Chondrocyte (in vitro differentiated cells): ENCODE data around the gene CPSF4L. TPM values are rescaled to one million over a fixed set of nuclear protein-coding genes. Genes with fewer than 3 reads are reported as not detected.

Experiments
- DNase-seq: peaks from one replicate; pipeline ENCODE4 v3.0.0; 2021; ENCODE audit warnings: mixed read lengths, low spot score
- H3K27ac Mint-ChIP-seq: one replicate; pipeline ENCODE4 v1.8.0; 2021; ENCODE audit warnings: mild to moderate bottlenecking, moderate library complexity, mixed read lengths; ENCODE audit not compliant: unreplicated experiment
- H3K27me3 Mint-ChIP-seq: 2 replicates; pipeline ENCODE4 v1.8.0; 2021; ENCODE audit warnings: low read depth, mixed read lengths
- H3K36me3 Mint-ChIP-seq: 2 replicates; pipeline ENCODE4 v1.8.0; 2021; ENCODE audit warnings: low read depth, mixed read lengths
- H3K4me1 Mint-ChIP-seq: 2 replicates; pipeline ENCODE4 v1.8.0; 2021; ENCODE audit warnings: low read depth, mild to moderate bottlenecking, mixed read lengths
- H3K4me3 Mint-ChIP-seq: one replicate; pipeline ENCODE4 v1.8.0; 2021; ENCODE audit warnings: mild to moderate bottlenecking, moderate library complexity, mixed read lengths; ENCODE audit not compliant: unreplicated experiment
- H3K9me3 Mint-ChIP-seq: 2 replicates; pipeline ENCODE4 v1.8.0; 2021; ENCODE audit warnings: low read depth, mixed read lengths
- total RNA-seq: library from RNA; stranded (reverse); gene quantifications from 3 replicates; pipeline ENCODE4 v1.2.1, GENCODE V29; 2021
- TF ChIP-seq, protein P1 (sequence below): fragments of 200-600 bp; sonication (generic); IDR thresholded peaks from 2 replicates; pipeline ENCODE4 v1.5.0; 2021; ENCODE audit warnings: antibody characterized with exemption, mild to moderate bottlenecking, moderate library complexity

Gene CPSF4L
- total RNA-seq, 1 donor from 2014 or later, result not detected

DNA sequence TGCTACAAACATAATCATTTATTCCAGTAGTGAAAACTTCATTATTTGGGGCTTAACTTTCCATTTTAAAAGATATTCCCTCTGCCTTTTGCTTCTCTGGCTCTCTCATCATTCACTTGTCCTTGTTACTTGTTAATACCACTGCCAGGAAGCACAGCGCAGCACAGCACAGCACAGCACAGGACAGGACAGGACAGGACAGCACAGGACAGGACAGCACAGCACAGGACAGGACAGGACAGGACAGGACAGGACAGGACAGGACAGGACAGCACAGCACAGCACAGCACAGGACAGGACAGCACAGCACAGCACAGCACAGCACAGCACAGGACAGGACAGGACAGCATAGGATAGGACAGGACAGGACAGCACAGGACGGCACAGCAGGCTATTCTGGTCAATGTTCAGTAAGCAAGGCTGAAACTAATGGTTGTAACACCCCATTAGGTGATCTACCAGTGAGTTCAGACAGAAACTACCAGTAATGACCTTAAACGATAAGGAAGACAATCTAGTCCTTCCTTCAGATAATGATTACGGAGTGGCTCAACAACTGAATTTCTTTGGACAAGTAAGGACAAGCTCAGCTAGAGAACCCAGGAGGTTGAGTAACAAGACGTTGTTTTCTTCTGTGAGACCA, 36.9 kb downstream of the CPSF4L start:
- Mint-ChIP-seq H3K9me3 (no peaks in the 10 kb centered on the region), H3K4me3 (no peak overlapping the region), H3K27me3 (no peaks in the 10 kb centered on the region), H3K36me3 (no peaks in the 10 kb centered on the region), H3K27ac (peak overlapping the region; percentile 12), H3K4me1 (peaks cover 40% of the 10 kb centered on the region)
- no peak for DNase-seq
- TF ChIP-seq, protein P1, sequence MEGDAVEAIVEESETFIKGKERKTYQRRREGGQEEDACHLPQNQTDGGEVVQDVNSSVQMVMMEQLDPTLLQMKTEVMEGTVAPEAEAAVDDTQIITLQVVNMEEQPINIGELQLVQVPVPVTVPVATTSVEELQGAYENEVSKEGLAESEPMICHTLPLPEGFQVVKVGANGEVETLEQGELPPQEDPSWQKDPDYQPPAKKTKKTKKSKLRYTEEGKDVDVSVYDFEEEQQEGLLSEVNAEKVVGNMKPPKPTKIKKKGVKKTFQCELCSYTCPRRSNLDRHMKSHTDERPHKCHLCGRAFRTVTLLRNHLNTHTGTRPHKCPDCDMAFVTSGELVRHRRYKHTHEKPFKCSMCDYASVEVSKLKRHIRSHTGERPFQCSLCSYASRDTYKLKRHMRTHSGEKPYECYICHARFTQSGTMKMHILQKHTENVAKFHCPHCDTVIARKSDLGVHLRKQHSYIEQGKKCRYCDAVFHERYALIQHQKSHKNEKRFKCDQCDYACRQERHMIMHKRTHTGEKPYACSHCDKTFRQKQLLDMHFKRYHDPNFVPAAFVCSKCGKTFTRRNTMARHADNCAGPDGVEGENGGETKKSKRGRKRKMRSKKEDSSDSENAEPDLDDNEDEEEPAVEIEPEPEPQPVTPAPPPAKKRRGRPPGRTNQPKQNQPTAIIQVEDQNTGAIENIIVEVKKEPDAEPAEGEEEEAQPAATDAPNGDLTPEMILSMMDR, result no peak

DNA sequence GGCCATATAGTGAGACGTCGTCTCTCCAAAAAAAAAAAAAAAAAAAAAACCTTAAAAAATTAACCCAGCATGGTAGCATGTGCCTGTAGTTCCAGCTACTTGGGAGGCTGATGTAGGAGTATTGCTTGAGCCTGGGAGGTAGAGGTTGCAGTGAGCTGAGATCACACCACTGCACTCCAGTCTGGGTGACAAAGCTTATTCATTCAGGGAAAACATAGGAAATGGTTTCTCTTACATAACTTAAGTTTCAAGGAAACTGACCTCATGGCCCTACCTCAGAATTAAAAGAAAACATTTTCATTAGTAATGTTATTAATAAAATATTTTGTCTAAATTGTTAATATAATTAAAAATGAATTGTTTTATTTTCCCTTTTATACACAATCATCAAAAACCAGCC, 37.4 kb downstream of the CPSF4L start:
- Mint-ChIP-seq H3K36me3 (no peaks in the 10 kb centered on the region), H3K27me3 (no peaks in the 10 kb centered on the region), H3K4me1 (peaks cover 37% of the 10 kb centered on the region), H3K9me3 (no peaks in the 10 kb centered on the region), H3K4me3 (no peak overlapping the region), H3K27ac (no peak overlapping the region)
- DNase-seq, result no peak
- TF ChIP-seq, protein P1, result no peak

DNA sequence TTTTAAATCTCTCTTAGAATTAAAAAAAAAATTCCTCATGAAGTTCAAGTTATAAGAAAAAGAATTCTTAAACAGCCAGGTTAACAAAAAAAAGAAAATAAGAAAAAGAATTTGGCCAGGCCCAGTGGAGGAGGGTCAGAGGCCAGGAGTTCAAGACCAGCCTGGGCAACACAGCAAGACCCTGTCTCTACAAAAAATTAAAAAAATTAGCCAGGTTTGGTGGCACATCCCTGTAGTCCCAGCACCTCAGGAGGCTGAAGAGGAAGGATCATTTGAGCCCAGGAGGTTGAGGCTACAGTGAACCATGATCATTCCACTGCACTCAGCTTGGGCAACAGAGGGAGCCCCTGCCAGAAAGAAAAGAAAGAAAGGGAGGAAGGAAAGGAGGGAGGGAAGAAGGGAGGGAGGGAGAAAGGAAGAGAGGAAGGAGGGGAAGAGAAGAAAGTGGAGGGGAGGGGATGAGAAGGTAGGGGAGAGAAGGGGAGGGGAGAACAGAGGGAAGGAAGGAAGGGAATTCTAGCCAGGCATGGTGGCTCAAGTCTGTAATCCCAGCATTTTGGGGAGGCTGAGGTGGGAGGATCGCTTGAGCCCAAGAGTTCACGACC, 38.0 kb downstream of the CPSF4L start:
- Mint-ChIP-seq H3K27ac (no peak overlapping the region), H3K9me3 (no peaks in the 10 kb centered on the region), H3K36me3 (no peaks in the 10 kb centered on the region), H3K4me1 (peaks cover 32% of the 10 kb centered on the region), H3K27me3 (no peaks in the 10 kb centered on the region), H3K4me3 (no peak overlapping the region)
- DNase-seq, result no peak
- TF ChIP-seq, protein P1, result no peak

DNA sequence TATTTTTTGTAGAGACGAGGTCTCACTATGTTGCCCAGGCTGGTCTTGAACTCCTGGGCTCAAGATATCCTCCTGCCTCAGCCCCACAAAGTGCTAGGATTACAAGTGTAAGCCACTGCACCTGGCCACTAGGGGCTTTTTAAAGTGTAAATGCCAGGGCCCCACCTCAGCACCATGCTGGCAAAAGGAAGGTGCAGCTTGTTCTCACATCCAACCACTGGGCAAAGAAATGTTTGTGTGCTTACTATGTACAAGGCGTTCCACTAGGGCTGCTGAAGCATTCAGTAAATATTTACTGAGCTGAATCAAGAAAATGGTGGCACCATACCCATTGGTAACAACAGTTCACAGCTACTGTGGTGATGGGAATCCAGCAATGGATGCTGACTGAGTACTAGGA, 46.2 kb downstream of the CPSF4L start:
- Mint-ChIP-seq H3K4me3 (no peak overlapping the region), H3K27me3 (no peaks in the 10 kb centered on the region), H3K27ac (no peak overlapping the region), H3K36me3 (peaks cover 6% of the 10 kb centered on the region), H3K9me3 (no peaks in the 10 kb centered on the region), H3K4me1 (peaks cover 4% of the 10 kb centered on the region)
- TF ChIP-seq, protein P1, result no peak
- DNase-seq, result no peak

DNA sequence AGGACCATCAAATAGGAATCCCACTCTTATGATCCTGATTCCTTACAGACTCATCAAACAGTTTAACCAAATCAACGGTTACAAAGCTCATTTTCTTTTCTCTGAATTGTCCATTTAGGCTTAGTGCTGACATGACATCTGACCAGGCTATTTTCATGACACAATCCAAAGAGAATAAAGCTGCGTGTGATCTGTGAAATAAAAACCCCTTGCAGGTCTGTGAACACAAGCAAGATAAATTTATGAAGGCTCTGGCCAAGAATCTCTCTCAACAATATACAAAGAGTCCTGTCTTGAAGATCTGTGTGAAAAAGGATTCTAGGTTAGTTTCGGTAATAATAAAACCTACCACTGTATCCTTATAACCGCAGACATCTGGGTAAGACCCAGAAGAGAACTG, 46.8 kb downstream of the CPSF4L start:
- peaks cover 6% of the 10 kb centered on the region for H3K36me3 Mint-ChIP-seq
- peaks cover 10% of the 10 kb centered on the region for H3K4me1 Mint-ChIP-seq
- no peak overlapping the region for H3K4me3 Mint-ChIP-seq
- no peak for DNase-seq
- no peaks in the 10 kb centered on the region for H3K27me3 Mint-ChIP-seq
- no peaks in the 10 kb centered on the region for H3K9me3 Mint-ChIP-seq
- no peak overlapping the region for H3K27ac Mint-ChIP-seq
- TF ChIP-seq, protein P1, result no peak
